ENCODE measurements around the gene GPRIN2. TPM values are rescaled to one million over a fixed set of nuclear protein-coding genes. Genes with fewer than 3 reads are reported as not detected.

Gene GPRIN2
- total RNA-seq, 6 experiments from 2014 or later, result not detected

DNA sequence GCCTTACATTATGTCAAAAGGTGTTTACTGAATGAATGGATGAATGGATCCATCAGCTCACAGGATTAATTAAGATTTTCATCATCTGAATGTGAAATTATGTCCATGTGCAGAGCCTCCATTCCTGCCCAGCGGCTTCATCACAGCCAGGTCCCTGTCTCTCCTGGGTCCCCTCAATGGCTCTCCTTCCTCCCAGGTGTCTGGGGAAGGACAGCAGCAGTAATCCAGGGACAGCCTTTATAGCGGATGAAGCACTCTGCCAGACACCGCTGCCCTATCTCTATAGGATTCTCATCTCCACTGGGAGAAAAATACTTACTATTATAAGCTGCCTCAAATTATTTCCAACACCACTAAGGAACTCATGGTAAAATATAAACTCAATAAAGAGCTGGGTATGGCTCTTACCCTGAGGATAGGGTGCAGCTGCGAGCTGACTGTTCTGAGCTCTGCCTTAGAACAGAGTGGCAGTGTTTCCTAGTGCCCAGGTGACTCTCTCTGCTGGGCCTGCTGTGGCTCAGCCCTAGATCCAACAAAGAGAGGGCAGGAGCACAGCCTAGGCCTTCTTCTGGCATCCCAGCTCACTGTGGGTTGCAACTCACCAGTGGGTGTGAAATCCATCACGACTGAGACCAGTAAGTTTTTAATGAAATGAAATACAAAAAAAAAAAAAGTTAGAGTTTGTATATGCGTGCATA, 38.3 kb downstream of the GPRIN2 start:
- peaks cover 2% of the 10 kb centered on the region; the same call in 1 of the 2 replicates for H3K27me3 Mint-ChIP-seq (ENCODE audit: insufficient read depth)
- no peaks in the 10 kb centered on the region for H3K9me3 Mint-ChIP-seq
- no peaks in the 10 kb centered on the region for H3K36me3 Mint-ChIP-seq (ENCODE audit: low read depth)
- no peak for DNase-seq
- no peak overlapping the region for H3K27ac Mint-ChIP-seq
- peaks cover 27% of the 10 kb centered on the region for H3K4me1 Mint-ChIP-seq (ENCODE audit: low read depth)
- H3K4me3 Mint-ChIP-seq, result no peak overlapping the region
- TF ChIP-seq, protein P1, sequence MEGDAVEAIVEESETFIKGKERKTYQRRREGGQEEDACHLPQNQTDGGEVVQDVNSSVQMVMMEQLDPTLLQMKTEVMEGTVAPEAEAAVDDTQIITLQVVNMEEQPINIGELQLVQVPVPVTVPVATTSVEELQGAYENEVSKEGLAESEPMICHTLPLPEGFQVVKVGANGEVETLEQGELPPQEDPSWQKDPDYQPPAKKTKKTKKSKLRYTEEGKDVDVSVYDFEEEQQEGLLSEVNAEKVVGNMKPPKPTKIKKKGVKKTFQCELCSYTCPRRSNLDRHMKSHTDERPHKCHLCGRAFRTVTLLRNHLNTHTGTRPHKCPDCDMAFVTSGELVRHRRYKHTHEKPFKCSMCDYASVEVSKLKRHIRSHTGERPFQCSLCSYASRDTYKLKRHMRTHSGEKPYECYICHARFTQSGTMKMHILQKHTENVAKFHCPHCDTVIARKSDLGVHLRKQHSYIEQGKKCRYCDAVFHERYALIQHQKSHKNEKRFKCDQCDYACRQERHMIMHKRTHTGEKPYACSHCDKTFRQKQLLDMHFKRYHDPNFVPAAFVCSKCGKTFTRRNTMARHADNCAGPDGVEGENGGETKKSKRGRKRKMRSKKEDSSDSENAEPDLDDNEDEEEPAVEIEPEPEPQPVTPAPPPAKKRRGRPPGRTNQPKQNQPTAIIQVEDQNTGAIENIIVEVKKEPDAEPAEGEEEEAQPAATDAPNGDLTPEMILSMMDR (IDR thresholded peaks at IDR 0.05), result no peak

DNA sequence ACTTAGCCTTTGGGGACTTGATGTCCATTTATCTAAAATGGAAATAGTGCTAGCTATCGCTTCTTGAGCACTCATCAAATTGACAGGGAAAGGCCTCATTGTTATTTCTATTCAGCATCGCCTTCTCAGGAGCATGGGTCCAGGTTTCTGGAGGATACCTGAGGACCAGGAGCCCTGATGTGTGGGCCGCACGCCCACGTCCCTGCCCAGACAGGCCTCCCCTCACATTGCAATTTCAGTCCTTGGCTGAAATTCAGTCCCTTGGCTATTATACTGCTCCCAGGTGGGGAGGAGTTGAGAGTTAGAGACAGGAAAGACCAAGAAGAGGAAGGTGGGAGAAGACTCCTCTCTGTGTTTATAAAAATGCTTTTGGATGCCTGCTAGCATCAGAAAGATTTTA, 38.9 kb downstream of the GPRIN2 start:
- H3K9me3 Mint-ChIP-seq, result no peaks in the 10 kb centered on the region
- H3K36me3 Mint-ChIP-seq (ENCODE audit: low read depth), result no peaks in the 10 kb centered on the region
- H3K4me3 Mint-ChIP-seq, result no peak overlapping the region
- H3K27me3 Mint-ChIP-seq (ENCODE audit: insufficient read depth), result peaks cover 2% of the 10 kb centered on the region; the same call in 1 of the 2 replicates
- DNase-seq, result no peak
- TF ChIP-seq, protein P1 (IDR thresholded peaks at IDR 0.05), result no peak
- no peak overlapping the region; the same call in 1 of the 2 replicates for H3K27ac Mint-ChIP-seq
- peaks cover 27% of the 10 kb centered on the region for H3K4me1 Mint-ChIP-seq (ENCODE audit: low read depth)

DNA sequence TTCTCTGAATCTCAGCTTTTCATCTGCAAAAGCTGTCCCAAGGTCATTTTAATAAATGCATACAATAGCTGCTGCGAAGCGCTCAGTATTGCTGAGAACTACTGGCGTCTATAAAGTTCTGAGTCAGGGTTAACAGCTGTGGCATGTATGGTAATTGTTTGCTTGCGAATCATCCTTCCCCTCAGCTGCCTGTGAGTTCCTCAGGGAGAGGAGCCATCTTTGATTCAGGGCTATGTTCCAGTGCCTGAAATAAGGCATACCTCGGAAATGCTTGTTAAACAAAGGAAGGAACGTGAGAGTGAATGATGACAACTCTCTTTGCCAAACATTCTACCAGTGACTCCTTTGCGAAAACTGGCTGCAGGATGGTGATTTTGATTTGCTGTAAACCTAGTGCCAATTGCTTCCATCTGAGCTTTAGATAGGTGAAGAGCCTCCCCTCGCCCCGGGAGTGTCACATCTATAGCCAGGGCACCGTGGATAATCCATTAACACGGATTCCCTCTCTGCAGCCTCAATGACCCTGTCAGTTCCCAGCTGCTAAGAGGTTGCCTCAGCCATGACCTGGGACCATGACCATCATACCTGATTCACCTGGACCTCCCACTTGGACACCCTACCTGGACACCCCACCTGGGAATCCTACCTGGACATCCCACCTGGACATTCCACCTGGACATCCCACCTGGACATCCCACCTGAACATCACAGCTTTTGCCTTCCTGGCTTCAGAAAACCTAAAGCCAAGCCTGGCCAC, 39.6 kb downstream of the GPRIN2 start:
- Mint-ChIP-seq H3K27ac (peak overlapping the region; percentile 76), H3K4me3 (peak overlapping the region; percentile 46)

DNA sequence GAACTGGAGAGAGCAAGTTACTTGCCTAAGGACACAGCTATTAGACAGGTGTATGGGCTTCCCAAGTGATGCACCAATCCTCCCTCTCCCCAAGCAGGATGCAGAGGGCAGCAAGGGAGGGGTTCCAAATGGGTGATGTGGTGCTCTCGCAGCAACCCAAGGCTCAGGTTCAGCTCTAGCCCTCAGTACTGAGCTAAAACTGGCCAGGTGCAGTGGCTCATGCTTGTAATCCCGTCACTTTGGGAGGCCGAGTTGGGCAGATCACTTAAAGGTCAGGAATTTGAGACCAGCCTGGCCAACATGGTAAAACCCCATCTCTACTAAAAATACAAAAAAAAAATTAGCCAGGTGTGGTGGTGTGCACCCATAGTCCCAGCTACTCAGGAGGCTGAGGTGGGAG, 40.7 kb downstream of the GPRIN2 start:
- Mint-ChIP-seq H3K27me3 (ENCODE audit: insufficient read depth) (peaks cover 2% of the 10 kb centered on the region; the same call in 1 of the 2 replicates), H3K4me1 (ENCODE audit: low read depth) (peaks cover 27% of the 10 kb centered on the region), H3K27ac (no peak overlapping the region), H3K9me3 (no peaks in the 10 kb centered on the region), H3K4me3 (no peak overlapping the region), H3K36me3 (ENCODE audit: low read depth) (no peaks in the 10 kb centered on the region)
- no peak for DNase-seq
- TF ChIP-seq, protein P1 (IDR thresholded peaks at IDR 0.05), result no peak

More for the DNA sequence above, 39.6 kb downstream of the GPRIN2 start:
- peak; percentile 96 for DNase-seq
- H3K27me3 Mint-ChIP-seq (ENCODE audit: insufficient read depth), result peaks cover 2% of the 10 kb centered on the region; the same call in 1 of the 2 replicates
- peaks cover 27% of the 10 kb centered on the region for H3K4me1 Mint-ChIP-seq (ENCODE audit: low read depth)
- no peaks in the 10 kb centered on the region for H3K36me3 Mint-ChIP-seq (ENCODE audit: low read depth)
- TF ChIP-seq, protein P1 (IDR thresholded peaks at IDR 0.05), result no peak
- H3K9me3 Mint-ChIP-seq, result no peaks in the 10 kb centered on the region

DNA sequence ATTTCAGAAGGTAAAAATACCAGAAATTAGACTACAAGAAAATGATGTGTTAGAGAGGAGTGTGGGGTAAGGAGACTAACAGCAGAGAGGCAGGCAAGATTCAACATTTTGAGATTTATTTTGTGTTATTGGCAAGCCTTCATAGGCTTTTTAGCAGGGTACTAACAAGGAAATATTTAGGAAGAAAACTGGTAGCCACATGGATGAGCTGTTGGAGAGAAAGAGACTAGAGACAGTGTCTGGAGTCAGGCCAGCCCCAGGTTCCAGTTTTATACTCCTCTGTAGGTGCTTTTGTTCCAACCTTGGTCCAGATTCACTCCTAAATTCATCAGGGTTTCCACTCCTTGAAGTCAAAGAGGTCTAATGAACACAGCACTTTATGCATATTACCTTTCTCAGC, 41.1 kb downstream of the GPRIN2 start:
- Mint-ChIP-seq H3K27ac (no peak overlapping the region), H3K9me3 (no peaks in the 10 kb centered on the region), H3K4me3 (no peak overlapping the region), H3K36me3 (ENCODE audit: low read depth) (no peaks in the 10 kb centered on the region), H3K27me3 (ENCODE audit: insufficient read depth) (peaks cover 2% of the 10 kb centered on the region; the same call in 1 of the 2 replicates), H3K4me1 (ENCODE audit: low read depth) (peaks cover 27% of the 10 kb centered on the region)
- no peak for DNase-seq
- TF ChIP-seq, protein P1 (IDR thresholded peaks at IDR 0.05), result no peak
